HTR-8/SVneo (cell line): ENCODE data around the gene TRPM4.
"Not testable (repeated sequence)": the region's sequence is repeated elsewhere in the genome, so short reads cannot be mapped to it uniquely, and the experiment has no call there.

Experiments
- DNase-seq: peaks from one replicate; pipeline ENCODE4 v3.0.0; 2011; ENCODE audit warnings: low spot score, mixed read lengths; ENCODE audit not compliant: insufficient read length
- FAIRE-seq: peaks from 2 replicates; lab custom pipeline; 2011; peaks lifted over from hg19 to GRCh38; lab: Jason Lieb, UNC

Gene TRPM4

GRCh38 chr19:49216071-49216470 lies 58.5 kb downstream of the TRPM4 start:
- DNase-seq (no peak), FAIRE-seq (no peak)

- FAIRE-seq (no peak), DNase-seq (no peak)
Observed at GRCh38 chr19:49217382-49217781, 59.8 kb downstream of the TRPM4 start.

- no peak for DNase-seq
- FAIRE-seq = no peak
Observed at GRCh38 chr19:49222011-49222410, 64.4 kb downstream of the TRPM4 start.

- DNase-seq (no peak), FAIRE-seq (no peak)
Observed at GRCh38 chr19:49222528-49222927, 64.9 kb downstream of the TRPM4 start.

GRCh38 chr19:49223472-49223871 lies 65.9 kb downstream of the TRPM4 start:
- FAIRE-seq = no peak
- DNase-seq = no peak

GRCh38 chr19:49224441-49224840 lies 66.8 kb downstream of the TRPM4 start:
- DNase-seq, FAIRE-seq: not testable (repeated sequence)

GRCh38 chr19:49224879-49225278 lies 67.3 kb downstream of the TRPM4 start:
- DNase-seq = peak; percentile 71
- peak; percentile 13 for FAIRE-seq

- FAIRE-seq (no peak), DNase-seq (no peak)
Observed at GRCh38 chr19:49229416-49229815, 71.8 kb downstream of the TRPM4 start.

- no peak for FAIRE-seq
- DNase-seq = no peak
Observed at GRCh38 chr19:49231389-49231788, 73.8 kb downstream of the TRPM4 start.

GRCh38 chr19:49231804-49232203 lies 74.2 kb downstream of the TRPM4 start:
- DNase-seq (no peak), FAIRE-seq (no peak)

- DNase-seq = no peak
- FAIRE-seq = no peak
Observed at GRCh38 chr19:49233163-49233562, 75.6 kb downstream of the TRPM4 start.

GRCh38 chr19:49241769-49242168 lies 84.2 kb downstream of the TRPM4 start:
- FAIRE-seq (no peak), DNase-seq (no peak)

- DNase-seq = no peak
- no peak for FAIRE-seq
Observed at GRCh38 chr19:49243129-49243528, 85.5 kb downstream of the TRPM4 start.

GRCh38 chr19:49243726-49244125 lies 86.1 kb downstream of the TRPM4 start:
- FAIRE-seq (no peak), DNase-seq (no peak)

- FAIRE-seq (no peak), DNase-seq (no peak)
Observed at GRCh38 chr19:49244256-49244655, 86.7 kb downstream of the TRPM4 start.

GRCh38 chr19:49247676-49248075 lies 90.1 kb downstream of the TRPM4 start:
- DNase-seq (no peak), FAIRE-seq (no peak)

GRCh38 chr19:49249933-49250332 lies 92.3 kb downstream of the TRPM4 start:
- FAIRE-seq = no peak
- no peak for DNase-seq

GRCh38 chr19:49255674-49256073 lies 98.1 kb downstream of the TRPM4 start:
- FAIRE-seq (no peak), DNase-seq (no peak)

- no peak for FAIRE-seq
- no peak for DNase-seq
Observed at GRCh38 chr19:49256691-49257090, 99.1 kb downstream of the TRPM4 start.
